NT2/D1 (cell line): ENCODE measurements around the gene TMEM258.

Source experiments
- DNase-seq: peaks from one replicate; pipeline ENCODE4 v3.0.0-alpha.2; 2011; ENCODE audit warnings: low read depth, low spot score
- H3K27me3 ChIP-seq: 2 replicates; pipeline ENCODE4 v1.6.0; 2011; ENCODE audit warnings: mild to moderate bottlenecking; ENCODE audit not compliant: insufficient read length, insufficient read depth
- H3K36me3 ChIP-seq: 2 replicates; pipeline ENCODE4 v1.6.1; 2011; ENCODE audit warnings: mild to moderate bottlenecking, low read length, mixed read lengths; ENCODE audit not compliant: insufficient read depth, insufficient read length
- H3K4me1 ChIP-seq: 2 replicates; pipeline ENCODE4 v1.5.1; 2011; ENCODE audit not compliant: insufficient read depth, insufficient read length
- H3K4me3 ChIP-seq: 2 replicates; pipeline ENCODE4 v1.5.1; 2011; ENCODE audit warnings: low read depth; ENCODE audit not compliant: insufficient read length
- H3K9ac ChIP-seq: 2 replicates; pipeline ENCODE4 v1.6.0; 2011; ENCODE audit warnings: low read depth; ENCODE audit not compliant: insufficient read length
- H3K9me3 ChIP-seq: 2 replicates; pipeline ENCODE4 v1.5.1; 2011; ENCODE audit warnings: mild to moderate bottlenecking, low read length; ENCODE audit not compliant: insufficient read depth
- SUZ12 ChIP-seq: IDR thresholded peaks from 2 replicates; pipeline ENCODE4 v1.6.1; 2011; ENCODE audit not compliant: insufficient read length, insufficient read depth; ENCODE audit errors: extremely low read depth
- YY1 ChIP-seq: IDR thresholded peaks from 2 replicates; pipeline ENCODE4 v1.6.1; 2011; ENCODE audit not compliant: insufficient read length, insufficient read depth
- ZNF274 ChIP-seq: IDR thresholded peaks from 2 replicates; pipeline ENCODE4 v1.6.1; 2011; ENCODE audit warnings: mild to moderate bottlenecking, low read depth, low read length

Gene TMEM258

GRCh38 chr11:61797263-61797944 lies 5.0 kb upstream of the TMEM258 start:
- Histone ChIP-seq H3K4me3 (no peak overlapping the region), H3K9me3 (no peaks in the 10 kb centered on the region), H3K9ac (no peak overlapping the region), H3K27me3 (no peaks in the 10 kb centered on the region), H3K36me3 (peaks cover 79% of the 10 kb centered on the region), H3K4me1 (peaks cover 3% of the 10 kb centered on the region)
- TF ChIP-seq ZNF274 (no peak), SUZ12 (no peak), YY1 (no peak)
- DNase-seq: peak; percentile 60

- H3K36me3 ChIP-seq: peaks cover 67% of the 10 kb centered on the region
- no peak overlapping the region for H3K9ac ChIP-seq
- H3K4me1 ChIP-seq: peaks cover 3% of the 10 kb centered on the region
Observed at GRCh38 chr11:61795876-61796526, 3.6 kb upstream of the TMEM258 start.

GRCh38 chr11:61795459-61795858 lies 3.1 kb upstream of the TMEM258 start:
- no peak for DNase-seq
- Histone ChIP-seq H3K27me3 (no peaks in the 10 kb centered on the region), H3K9me3 (no peaks in the 10 kb centered on the region), H3K36me3 (peaks cover 67% of the 10 kb centered on the region), H3K4me3 (no peak overlapping the region), H3K9ac (no peak overlapping the region), H3K4me1 (peaks cover 4% of the 10 kb centered on the region)
- TF ChIP-seq ZNF274: no peak
- no peak for TF ChIP-seq YY1
- TF ChIP-seq SUZ12: no peak

More at GRCh38 chr11:61795876-61796526, 3.6 kb upstream of the TMEM258 start:
- no peaks in the 10 kb centered on the region for H3K27me3 ChIP-seq
- no peak for DNase-seq
- no peak for TF ChIP-seq SUZ12
- no peak for TF ChIP-seq ZNF274
- no peak for TF ChIP-seq YY1
- H3K4me3 ChIP-seq: no peak overlapping the region
- H3K9me3 ChIP-seq: no peaks in the 10 kb centered on the region

- no peak for DNase-seq
- H3K9me3 ChIP-seq: no peaks in the 10 kb centered on the region
- no peak overlapping the region for H3K4me3 ChIP-seq
- H3K4me1 ChIP-seq: peaks cover 6% of the 10 kb centered on the region
- no peak overlapping the region for H3K9ac ChIP-seq
- H3K27me3 ChIP-seq: no peaks in the 10 kb centered on the region
- H3K36me3 ChIP-seq: peaks cover 67% of the 10 kb centered on the region
- no peak for TF ChIP-seq SUZ12
- no peak for TF ChIP-seq ZNF274
- TF ChIP-seq YY1: no peak
Observed at GRCh38 chr11:61794579-61794978, 2.2 kb upstream of the TMEM258 start.

GRCh38 chr11:61793829-61794204 lies 1.4 kb upstream of the TMEM258 start:
- H3K4me3 ChIP-seq: peak overlapping the region; percentile 96
- H3K9ac ChIP-seq: peak overlapping the region; percentile 99
- peaks cover 6% of the 10 kb centered on the region for H3K4me1 ChIP-seq
- H3K36me3 ChIP-seq: peaks cover 71% of the 10 kb centered on the region
- DNase-seq: no peak
- TF ChIP-seq SUZ12 (no peak), ZNF274 (no peak)
- H3K27me3 ChIP-seq: no peaks in the 10 kb centered on the region
- H3K9me3 ChIP-seq: no peaks in the 10 kb centered on the region

GRCh38 chr11:61793083-61793828 lies 857 bp upstream of the TMEM258 start:
- Histone ChIP-seq H3K4me1 (peaks cover 6% of the 10 kb centered on the region), H3K27me3 (no peaks in the 10 kb centered on the region), H3K36me3 (peaks cover 72% of the 10 kb centered on the region), H3K9ac (peak overlapping the region; percentile 99), H3K4me3 (peak overlapping the region; percentile 96), H3K9me3 (no peaks in the 10 kb centered on the region)
- no peak for TF ChIP-seq YY1
- no peak for TF ChIP-seq ZNF274
- DNase-seq: no peak

GRCh38 chr11:61791737-61792309 lies 576 bp downstream of the TMEM258 start:
- peak; percentile 40 for DNase-seq
- peaks cover 74% of the 10 kb centered on the region for H3K36me3 ChIP-seq

More at GRCh38 chr11:61791737-61792309, 576 bp downstream of the TMEM258 start:
- Histone ChIP-seq H3K27me3 (no peaks in the 10 kb centered on the region), H3K9me3 (no peaks in the 10 kb centered on the region), H3K4me3 (peak overlapping the region; percentile 96), H3K4me1 (peaks cover 6% of the 10 kb centered on the region), H3K9ac (peak overlapping the region; percentile 99)
- TF ChIP-seq ZNF274 (no peak), SUZ12 (no peak), YY1 (no peak)
